HG02870 (cell line): ENCODE data around the gene POTEM.
"Not testable (repeated sequence)": the region's sequence is repeated elsewhere in the genome, so short reads cannot be mapped to it uniquely, and the experiment has no call there.

Experiments
- ATAC-seq: cut with Tn5 transposase; IDR thresholded peaks from one replicate; pipeline ENCODE4 v1.9.1; 2021; ENCODE audit warnings: mild to moderate bottlenecking, moderate library complexity; ENCODE audit not compliant: unreplicated experiment

POTEM gene

DNA sequence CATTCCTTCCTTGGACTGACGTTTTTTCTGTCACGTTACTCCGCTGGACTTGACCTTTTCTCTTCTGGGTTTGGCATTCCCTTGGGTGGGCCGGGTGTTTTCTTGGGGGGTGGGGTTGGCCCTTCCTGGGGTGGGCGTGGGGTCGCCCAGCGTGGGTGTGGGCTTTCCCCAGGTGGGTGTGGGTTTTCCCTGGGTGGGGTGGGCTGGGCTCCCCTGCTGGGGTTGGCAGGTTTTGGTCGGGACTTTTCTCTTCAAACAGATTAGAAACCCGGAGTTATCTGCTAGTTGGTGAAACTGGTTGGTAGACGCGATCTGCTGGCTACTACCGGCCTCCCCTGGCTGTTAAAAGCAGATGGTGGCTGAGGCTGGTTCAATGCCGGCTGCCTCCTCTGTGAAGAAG, at the start of gene POTEM:
Gene POTEM, plus strand, starts transcription at position 301 of the 400 bp plus-strand sequence. Its CDS starts 52 bp downstream, at position 353.
- not testable (repeated sequence) for ATAC-seq

DNA sequence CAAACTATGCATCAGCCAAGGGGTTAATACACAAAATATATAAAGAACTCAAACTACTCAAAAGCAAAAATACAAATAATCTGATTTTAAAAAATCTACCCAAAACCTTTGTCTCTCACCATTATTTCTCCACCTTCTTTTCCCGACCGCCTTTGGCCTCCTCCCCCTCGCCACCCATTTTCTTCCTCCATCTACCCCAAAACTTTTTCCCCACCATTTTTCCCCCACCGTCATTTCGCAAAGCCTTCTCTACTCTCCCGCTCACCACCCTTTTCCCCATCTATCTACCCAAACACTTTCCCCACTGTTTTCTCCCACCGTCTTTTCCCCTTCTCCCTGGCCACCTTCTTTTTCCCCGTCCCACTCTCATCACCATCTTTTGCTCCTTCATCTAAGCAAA, 48.9 kb upstream of the POTEM start:
- ATAC-seq = not testable (repeated sequence)

DNA sequence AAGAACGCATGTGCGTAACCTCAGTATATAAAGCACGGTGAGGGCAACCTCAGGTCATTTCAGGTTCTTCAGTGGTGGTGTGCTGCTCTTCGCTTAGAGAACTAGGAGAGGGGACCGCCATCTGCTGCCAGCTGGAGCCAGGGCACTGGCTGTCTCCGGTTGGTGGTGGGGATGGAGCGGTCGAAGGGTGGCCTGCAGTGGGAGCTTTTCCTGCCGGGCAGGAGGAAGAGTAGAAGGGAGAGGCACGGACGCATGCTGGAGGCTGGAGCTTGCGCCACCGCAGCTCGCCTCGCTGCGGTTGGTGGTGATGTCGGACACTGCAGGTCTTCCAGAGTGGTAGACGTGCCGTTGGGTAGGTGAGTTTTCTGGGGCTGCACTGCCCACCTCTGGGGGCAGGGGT, 47.2 kb upstream of the POTEM start:
- not testable (repeated sequence) for ATAC-seq

DNA sequence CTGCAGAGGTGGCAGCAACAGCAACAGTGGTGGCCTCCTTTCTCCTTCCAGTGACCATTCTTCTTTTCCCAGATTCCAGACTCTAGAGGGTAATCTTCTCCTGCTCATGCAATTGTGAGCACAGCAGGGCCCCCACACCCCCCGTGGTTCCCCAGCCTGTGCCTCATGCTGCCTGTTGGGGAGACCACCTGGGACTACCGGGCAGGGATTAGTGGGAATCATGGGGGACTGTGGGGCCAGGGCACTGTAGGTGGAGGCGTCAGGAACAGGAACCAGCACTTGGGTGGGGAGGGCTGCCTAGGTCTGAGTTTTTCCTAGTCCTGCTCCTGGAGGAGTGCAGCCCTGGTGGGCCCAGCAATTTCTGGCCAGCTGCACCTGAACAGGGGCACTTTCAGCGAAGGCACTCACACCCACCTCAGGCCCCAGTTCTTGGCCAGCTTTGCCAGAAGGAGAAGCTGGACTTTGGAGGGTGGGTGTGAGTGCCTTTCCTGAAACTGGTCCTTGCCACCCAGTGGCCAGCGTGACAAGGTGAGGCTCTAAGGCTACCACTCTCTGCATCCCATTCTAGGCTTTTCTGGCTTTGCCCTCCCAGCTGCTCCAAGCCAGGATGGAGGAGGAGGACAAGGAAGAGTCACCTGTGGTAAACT, 46.1 kb upstream of the POTEM start:
- not testable (repeated sequence) for ATAC-seq

DNA sequence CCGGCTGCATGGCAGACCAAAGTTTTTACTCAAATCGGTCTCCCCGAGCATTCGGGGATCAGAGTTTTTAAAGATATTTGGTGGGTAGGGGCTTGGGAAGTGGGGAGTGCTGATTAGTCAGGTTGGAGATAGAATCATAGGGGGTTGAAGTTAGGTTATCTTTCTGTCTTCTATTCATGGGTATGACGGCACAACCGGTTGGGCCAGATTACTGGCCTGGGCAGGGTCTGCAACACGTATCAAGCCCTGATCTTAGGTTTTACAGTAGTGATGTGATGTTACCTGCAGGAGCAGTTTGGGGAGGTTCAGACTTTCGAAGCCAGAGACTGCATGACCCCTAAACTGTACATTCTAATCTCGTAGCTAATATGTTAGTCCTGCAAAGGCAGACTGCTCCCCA, 30.4 kb upstream of the POTEM start:
- not testable (repeated sequence) for ATAC-seq

DNA sequence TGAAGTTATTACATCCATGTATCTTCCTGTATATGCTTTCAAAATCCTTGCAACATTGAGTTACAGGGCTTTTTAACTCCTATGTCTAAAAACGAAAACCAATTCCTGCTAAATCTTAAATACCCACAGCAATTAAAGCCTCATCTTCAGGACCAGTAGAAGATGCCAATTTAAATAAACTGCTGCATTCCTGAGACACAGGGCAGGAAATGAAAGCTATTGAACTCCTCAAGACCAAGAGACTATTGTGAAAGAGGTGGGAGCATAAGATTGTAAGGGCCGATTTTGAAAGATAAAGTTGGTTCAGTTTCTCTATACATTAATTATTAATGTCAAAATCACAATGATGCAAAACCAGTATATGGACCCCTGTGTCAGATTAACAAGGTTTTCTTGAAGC, 28.5 kb upstream of the POTEM start:
- not testable (repeated sequence) for ATAC-seq

DNA sequence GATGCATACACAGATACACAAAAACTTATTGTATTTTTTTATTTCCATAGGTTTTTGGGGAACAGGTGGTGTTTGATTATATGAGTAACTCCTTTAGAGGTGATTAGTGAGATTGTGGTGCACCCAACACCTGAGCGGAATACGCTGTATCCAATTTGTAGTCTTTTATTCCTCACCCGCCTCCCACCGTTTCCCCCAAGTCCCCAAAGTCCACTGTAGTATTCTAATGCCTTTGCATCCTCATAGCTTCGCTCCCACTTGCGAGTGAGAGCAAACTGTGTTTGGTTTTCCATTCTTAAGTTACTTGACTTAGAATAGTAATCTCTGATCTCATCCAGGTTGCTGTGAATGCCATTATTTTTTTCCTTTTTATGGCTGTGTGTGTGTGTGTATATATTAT, 17.3 kb upstream of the POTEM start:
- not testable (repeated sequence) for ATAC-seq

DNA sequence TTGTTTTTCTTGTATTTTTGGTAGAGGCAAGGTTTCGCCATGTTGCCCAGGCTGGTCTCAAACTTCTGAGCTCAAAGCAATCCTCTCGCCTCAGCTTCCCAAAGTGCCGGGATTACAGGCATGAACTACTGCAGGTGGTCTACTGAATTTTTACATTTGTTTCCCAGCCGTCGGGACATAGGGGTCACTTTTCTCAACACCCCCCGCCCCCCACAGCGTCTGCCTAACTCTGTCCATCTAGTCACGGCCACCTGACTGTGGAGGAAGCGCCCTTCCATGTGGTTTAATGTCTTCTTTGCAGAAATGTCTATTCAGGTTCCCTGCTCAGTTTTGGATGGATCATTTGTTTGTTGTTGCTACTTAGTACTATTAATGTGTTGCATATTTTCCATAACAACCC, 14.1 kb upstream of the POTEM start:
- ATAC-seq = not testable (repeated sequence)

DNA sequence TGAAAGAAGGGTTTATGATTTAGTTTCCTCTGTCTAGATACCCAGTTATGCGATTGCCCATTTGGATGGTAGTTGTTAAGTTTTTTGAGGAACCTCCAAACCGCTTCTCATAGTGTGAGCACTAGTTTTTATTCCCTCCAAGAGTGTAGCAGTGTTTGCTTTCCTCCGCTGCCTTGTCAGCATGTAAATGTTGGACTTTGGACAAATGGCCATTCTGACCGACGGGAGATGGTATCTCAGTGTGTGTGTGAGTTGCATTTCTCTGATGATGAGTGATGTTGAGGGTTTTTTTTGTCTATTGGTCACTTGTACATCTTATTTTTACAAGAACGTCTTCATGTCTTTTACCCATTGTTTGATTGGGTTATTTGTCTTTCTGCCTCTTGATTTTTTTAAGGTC, 11.4 kb upstream of the POTEM start:
- ATAC-seq = not testable (repeated sequence)

DNA sequence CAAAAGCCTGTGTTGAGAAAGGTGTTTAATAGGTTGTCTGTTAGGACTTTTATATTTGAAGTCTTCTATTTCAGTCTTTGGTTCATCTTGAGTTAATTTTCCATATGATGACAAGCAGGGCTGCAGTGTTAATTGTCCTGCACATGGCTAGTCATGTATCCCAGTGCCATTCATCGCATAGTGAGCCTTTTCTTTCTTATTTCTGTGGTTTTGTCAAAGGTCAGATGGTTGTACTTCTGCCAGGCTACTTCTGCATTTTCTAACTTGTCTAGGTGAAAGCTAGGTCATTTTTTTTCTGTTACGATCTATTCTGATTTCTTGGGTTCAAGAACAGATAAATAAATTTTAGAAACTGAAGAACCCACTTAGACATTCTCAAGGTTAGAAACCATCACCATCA, 5.7 kb upstream of the POTEM start:
- not testable (repeated sequence) for ATAC-seq

DNA sequence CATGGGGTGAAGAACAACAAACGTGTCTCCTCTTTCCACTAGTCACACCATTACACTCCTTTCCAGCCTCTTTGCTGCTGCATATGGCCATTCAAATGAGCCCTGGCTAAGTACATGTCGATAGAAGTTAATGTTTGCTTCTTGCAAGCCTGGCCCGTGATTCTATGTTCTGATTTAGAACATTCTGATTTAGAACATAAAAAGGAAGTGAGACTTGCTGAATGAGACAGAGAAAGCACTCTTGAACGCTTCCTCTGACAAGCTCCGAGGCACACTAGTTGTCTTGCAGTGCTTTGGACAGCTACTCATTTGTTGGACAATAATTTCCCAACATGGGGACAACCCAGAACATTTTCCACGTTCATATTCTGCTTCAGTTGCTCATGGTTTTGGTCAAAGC, 5.1 kb upstream of the POTEM start:
- peak; percentile 75 for ATAC-seq

DNA sequence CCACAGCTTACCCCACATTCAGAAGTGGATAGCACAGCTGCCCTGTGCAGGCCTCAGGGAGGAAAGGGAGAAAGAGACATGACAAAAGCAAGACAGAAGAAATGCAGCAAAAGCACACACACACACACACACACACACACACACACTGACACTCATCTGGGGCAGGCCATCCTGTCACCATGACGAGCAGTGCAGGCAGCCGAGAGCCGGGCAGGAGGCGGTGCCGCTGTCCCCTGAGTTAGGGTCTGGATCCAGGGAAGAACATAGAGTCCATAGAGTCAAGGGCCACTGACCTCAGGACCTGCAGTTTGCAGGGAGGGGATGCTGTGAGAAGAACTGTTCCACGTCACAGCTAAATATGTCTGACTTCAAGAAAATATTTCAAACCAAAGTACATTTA, 4.0 kb upstream of the POTEM start:
- not testable (repeated sequence) for ATAC-seq

DNA sequence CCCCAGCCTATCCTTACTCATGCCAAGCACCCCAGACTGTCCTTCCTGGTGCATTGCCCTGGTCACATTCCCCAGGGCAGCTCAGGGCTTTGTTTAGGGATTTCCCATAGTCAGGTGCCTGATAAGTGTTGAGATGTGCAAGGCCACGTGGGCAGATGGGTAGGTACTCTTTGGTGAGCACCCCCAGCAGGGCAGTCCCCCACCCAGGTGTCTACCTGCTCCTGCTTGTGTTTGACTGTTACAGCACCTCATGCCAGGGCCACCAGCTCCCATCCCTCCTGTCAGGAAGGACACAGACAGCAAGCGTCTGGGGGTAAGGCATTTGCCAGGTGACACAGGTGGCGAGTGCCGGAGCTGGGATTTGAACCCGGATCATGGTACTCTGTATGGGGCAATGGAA, 2.4 kb upstream of the POTEM start:
- ATAC-seq = not testable (repeated sequence)

DNA sequence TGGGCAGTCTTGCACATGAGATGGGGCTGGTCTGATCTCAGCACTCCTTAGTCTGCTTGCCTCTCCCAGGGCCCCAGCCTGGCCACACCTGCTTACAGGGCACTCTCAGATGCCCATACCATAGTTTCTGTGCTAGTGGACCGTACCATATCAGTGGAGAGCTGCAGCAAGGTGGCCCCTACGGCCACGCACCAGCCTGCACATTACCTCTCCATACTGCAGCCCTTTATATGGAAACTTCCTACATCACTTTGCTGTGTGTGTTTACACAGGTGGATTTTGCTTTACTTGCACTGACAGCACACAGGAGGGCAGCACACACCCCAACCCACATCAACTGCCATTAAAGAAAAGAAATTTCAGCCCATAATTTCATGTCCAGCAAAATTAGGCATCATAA, 35.3 kb downstream of the POTEM start:
- not testable (repeated sequence) for ATAC-seq

DNA sequence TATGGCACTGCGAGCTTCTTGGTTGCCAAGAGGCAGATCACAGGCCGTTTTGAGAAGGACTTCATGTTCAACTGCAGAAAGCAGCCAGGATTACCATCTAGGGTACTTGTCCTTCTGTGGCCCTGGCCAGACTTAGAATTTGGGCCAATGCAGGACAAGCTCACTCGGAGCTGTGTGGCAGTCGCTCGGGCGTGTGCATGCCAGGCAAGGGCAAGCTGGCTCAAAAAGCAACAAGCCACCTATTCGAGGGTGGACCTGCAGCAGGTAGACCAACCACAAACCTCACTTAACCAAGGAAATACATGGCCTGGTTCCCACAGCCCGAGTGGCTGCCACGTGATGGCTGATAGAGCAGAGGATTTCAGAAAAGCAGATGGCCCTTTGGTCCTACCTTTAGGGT, 39.3 kb downstream of the POTEM start:
- not testable (repeated sequence) for ATAC-seq

DNA sequence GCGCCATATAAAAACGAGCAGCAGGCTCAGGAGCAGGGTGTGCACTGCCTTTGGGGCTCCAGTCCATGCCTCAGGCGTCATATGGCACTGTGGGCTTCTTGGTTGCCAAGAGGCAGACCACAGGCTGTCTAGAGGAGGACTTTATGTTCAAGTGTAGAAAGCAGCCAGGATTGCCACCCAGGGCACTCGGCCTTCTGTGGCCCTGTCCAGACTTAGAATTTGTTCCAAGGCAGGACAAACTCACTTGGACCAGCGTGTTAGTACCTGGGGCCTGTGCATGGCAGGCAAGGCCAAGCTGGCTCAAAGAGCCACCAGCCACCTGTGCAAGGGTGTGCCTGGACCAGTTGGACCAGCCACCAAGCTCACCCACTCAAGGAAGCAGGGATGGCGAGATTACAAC, 40.4 kb downstream of the POTEM start:
- ATAC-seq = not testable (repeated sequence)

DNA sequence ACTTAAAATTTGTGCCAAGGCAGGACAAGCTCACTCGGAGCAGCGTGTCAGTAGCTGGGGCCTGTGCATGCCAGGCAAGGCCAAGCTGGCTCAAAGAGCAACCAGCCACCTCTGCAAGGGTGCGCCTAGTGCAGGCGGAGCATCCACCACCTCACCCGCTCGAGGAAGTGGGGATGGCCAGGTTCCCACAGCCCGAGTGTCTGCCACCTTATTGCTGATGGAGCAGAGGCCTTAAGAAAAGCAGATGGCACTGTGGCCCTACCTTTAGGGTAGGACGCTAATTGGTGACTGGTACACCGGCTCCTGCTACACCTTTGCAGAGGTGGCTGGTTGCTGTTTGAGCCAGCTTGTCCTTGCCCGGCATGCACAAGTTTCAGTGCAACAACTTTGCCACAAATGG, 43.8 kb downstream of the POTEM start:
- not testable (repeated sequence) for ATAC-seq

DNA sequence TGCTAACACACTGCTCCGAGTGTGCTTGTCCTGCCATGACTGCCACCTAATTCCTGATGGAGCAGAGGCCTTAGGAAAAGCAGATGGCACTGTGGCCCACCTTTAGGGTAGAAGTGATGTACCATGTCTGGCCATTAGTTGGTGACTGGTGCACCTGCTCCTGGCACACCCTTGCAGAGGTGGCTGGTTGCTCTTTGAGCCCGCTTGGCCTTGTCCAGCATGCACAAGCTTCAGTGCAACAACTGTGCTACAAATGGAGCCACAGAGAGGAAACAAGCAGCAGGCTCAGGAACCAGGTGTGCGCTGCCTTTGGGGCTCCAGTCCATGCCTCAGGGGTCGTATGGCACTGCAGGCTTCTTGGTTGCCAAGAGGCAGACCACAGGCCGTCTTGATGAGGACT, 44.5 kb downstream of the POTEM start:
- ATAC-seq = not testable (repeated sequence)

DNA sequence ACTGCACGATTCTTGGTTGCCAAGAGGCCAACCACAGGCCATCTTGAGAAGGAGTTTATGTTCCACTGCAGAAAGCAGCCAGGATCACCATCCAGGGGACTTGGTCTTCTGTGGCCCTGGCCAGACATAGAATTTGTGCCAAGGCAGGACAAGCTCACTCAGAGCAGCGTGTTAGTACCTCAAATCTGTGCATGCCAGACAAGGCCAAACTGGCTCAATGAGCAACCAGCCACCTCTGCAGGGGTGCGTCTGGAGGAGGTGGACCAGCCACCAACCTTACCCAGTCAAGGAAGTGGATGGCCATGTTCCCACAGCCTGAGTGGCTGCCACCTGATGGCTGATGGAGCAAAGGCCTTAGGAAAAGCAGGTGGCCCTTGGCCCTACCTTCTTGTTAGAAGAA, 48.0 kb downstream of the POTEM start:
- not testable (repeated sequence) for ATAC-seq

DNA sequence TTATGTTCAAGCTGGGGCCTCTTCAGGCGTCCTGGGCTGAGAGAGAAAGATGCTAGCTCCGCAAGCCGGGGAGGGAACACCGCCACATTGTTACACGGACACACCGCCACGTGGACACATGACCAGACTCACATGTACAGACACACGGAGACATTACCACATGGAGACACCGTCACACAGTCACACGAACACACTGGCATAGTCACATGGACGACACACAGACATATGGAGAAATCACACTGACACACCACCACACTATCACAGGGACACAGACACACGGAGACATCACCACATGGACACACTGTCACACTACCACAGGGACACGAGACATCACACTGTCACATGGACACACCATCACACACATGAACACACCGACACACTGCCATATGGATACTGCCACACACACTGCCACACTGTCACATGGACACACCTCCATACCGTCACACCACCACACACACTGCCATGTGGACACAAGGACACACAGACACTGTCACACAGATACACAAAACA, 57.9 kb downstream of the POTEM start:
- not testable (repeated sequence) for ATAC-seq

DNA sequence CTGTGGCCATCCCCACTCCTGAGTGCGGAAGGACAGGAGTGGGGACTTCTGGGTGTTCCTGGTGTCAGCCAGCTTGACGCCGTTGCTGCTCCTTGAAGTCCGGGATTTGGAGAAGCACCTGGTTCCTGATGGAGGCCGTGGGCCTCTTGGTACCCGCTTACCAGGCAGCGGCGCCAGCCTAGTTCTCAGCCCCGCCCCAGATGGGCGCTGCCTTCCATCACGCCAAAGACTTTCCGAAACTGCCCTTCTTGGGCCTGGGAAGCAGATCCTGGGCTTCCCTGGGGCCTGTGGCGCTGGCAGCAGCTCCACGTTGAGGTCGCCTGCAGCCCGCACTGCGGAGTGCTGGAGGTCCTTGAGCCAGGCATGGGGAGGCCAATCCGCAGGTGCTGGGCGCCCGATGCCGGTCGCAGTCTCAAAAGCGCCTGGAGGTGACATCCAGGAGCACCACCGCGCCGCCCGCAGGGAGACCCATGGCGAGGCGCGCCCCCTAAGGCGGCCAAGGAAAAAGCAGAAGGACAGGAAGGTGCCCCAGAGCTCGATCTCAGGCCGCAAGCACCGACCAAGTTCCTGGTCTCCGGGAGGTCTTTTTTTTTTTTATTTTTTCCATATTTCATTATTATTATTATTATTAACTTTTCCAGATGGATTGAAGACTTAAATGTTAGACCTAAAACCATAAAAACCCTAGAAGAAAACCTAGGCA, 59.6 kb downstream of the POTEM start:
- ATAC-seq = not testable (repeated sequence)

DNA sequence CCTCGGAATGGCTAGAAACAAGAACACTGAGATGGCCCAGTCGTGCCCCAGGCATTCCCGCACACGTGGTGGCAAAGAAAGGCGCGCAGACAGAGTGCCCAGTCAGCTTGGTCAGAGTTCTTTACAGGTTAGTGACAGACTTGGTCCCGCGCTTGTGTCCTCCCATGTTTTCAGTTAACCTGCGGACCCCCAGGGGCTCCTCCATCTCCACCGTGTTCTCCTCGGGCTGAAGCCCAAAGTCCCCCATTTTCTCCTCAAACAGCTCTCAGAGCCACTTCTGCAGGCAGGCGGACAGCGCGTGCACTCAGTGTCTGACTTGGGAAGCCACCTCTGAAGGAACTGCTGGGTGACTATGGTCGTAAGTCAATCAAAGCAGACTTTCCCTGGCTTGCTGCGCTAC, 60.7 kb downstream of the POTEM start:
- ATAC-seq = not testable (repeated sequence)
